NB4 (cell line): Measurements from ENCODE around the gene B9D1.

Source experiments
- POLR2A ChIP-seq: IDR thresholded peaks from 2 replicates; pipeline ENCODE4 v1.6.1; 2011; ENCODE audit warnings: mild to moderate bottlenecking; ENCODE audit not compliant: insufficient read length; ENCODE audit errors: extremely low read depth
- TF ChIP-seq, protein P1 (sequence below): IDR thresholded peaks from one replicate; pipeline ENCODE4 v1.5.1; 2012; ENCODE audit warnings: low read depth, low read length
- TF ChIP-seq, protein P2 (sequence below): IDR thresholded peaks from 2 replicates; pipeline ENCODE4 v1.6.1; 2011; ENCODE audit warnings: low read depth, low read length

DNA sequence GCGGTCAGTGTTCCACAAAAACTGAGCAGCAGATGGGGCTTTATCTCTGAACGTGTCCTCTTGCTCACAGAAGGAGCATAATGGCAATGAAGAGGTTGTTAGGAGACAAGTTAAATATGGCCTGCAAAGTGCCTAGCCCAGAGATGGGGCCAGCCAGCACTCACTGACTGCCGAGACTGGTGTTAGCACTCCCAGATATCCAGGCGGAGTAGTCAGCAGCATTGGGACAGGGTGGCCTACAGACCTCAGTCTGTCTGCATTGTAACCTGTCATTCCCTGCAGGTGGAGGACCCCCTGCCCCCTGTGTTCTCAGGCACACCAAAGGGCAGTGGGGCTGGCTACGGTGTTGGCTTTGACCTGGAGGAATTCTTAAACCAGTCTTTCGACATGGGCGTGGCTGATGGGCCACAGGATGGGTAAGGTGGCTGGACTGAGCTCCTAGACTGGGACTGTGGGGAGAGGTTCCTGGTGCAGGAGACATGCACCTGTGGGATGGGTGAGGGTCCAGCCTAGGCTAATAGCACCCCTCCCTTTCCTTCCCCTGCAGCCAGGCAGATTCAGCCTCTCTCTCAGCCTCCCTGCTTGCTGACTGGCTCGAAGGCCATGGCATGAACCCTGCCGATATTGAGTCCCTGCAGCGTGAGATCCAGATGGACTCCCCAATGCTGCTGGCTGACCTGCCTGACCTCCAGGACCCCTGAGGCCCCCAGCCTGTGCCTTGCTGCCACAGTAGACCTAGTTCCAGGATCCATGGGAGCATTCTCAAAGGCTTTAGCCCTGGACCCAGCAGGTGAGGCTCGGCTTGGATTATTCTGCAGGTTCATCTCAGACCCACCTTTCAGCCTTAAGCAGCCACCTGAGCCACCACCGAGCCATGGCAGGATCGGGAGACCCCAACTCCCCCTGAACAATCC, 20.3 kb upstream of the B9D1 start:
- TF ChIP-seq POLR2A = no peak
- TF ChIP-seq, protein P1, sequence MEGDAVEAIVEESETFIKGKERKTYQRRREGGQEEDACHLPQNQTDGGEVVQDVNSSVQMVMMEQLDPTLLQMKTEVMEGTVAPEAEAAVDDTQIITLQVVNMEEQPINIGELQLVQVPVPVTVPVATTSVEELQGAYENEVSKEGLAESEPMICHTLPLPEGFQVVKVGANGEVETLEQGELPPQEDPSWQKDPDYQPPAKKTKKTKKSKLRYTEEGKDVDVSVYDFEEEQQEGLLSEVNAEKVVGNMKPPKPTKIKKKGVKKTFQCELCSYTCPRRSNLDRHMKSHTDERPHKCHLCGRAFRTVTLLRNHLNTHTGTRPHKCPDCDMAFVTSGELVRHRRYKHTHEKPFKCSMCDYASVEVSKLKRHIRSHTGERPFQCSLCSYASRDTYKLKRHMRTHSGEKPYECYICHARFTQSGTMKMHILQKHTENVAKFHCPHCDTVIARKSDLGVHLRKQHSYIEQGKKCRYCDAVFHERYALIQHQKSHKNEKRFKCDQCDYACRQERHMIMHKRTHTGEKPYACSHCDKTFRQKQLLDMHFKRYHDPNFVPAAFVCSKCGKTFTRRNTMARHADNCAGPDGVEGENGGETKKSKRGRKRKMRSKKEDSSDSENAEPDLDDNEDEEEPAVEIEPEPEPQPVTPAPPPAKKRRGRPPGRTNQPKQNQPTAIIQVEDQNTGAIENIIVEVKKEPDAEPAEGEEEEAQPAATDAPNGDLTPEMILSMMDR = no peak
- TF ChIP-seq, protein P2, sequence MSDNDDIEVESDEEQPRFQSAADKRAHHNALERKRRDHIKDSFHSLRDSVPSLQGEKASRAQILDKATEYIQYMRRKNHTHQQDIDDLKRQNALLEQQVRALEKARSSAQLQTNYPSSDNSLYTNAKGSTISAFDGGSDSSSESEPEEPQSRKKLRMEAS = no peak
